Astrocyte (in vitro differentiated cells and primary cell): ENCODE results near the gene DCHS1.

Experiments
- EZH2 ChIP-seq: IDR thresholded peaks from 2 replicates; pipeline ENCODE4 v1.6.1; 2012; ENCODE audit warnings: mild to moderate bottlenecking, low read length, inconsistent platforms; ENCODE audit not compliant: insufficient read depth
- TF ChIP-seq, protein P1 (sequence below): IDR thresholded peaks from 2 replicates; pipeline ENCODE4 v1.5.1; 2011; ENCODE audit warnings: low read depth, mild to moderate bottlenecking, inconsistent platforms, low read length, moderate library complexity; ENCODE audit not compliant: insufficient read depth

GRCh38 chr11:6693342-6694228 lies 38.0 kb upstream of the DCHS1 start:
- TF ChIP-seq EZH2: no peak
- TF ChIP-seq, protein P1, sequence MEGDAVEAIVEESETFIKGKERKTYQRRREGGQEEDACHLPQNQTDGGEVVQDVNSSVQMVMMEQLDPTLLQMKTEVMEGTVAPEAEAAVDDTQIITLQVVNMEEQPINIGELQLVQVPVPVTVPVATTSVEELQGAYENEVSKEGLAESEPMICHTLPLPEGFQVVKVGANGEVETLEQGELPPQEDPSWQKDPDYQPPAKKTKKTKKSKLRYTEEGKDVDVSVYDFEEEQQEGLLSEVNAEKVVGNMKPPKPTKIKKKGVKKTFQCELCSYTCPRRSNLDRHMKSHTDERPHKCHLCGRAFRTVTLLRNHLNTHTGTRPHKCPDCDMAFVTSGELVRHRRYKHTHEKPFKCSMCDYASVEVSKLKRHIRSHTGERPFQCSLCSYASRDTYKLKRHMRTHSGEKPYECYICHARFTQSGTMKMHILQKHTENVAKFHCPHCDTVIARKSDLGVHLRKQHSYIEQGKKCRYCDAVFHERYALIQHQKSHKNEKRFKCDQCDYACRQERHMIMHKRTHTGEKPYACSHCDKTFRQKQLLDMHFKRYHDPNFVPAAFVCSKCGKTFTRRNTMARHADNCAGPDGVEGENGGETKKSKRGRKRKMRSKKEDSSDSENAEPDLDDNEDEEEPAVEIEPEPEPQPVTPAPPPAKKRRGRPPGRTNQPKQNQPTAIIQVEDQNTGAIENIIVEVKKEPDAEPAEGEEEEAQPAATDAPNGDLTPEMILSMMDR: no peak
